PC-9 (cell line): ENCODE results near the gene NDNF. TPM values are rescaled to one million over a fixed set of nuclear protein-coding genes. Genes with fewer than 3 reads are reported as not detected.
A peak's percentile ranks its signal among the peaks of the same experiment; 100 is the strongest.

Experiments
- BruUV-seq: library from RNA; stranded (reverse); fragments of 400-500 nt; replicated peaks from 2 replicates; lab custom pipeline; 2021; lab: Mats Ljungman, UMichigan
- CTCF ChIA-PET: fragments of 300-600 bp; sonication (Branson Sonifier 250); formaldehyde crosslinking; loops from one replicate; lab custom pipeline; 2022; ENCODE audit warnings: antibody characterized with exemption; lab: Charles Lee
- POLR2A ChIA-PET: fragments of 300-600 bp; sonication (Branson Sonifier 250); formaldehyde crosslinking; loops from one replicate; lab custom pipeline; 2022; ENCODE audit warnings: antibody characterized with exemption; ENCODE audit not compliant: unreplicated experiment; lab: Charles Lee
- DNase-seq, 2 experiments: peaks; one replicate each; pipeline versions ENCODE4 v3.0.0 to v3.0.0-alpha.2; 2015 to 2022; ENCODE audit warnings: mixed read lengths in 1 of 2
- H2AFZ ChIP-seq: fragments of 200-600 bp; sonication (generic); 2 replicates; pipeline ENCODE4 v1.8.1; 2017; ENCODE audit warnings: antibody characterized with exemption
- H3F3A ChIP-seq: fragments of 200-600 bp; sonication (generic); 2 replicates; pipeline ENCODE4 v1.8.1; 2017; ENCODE audit warnings: antibody characterized with exemption, mild to moderate bottlenecking, low read depth; ENCODE audit not compliant: insufficient read depth
- H3K27ac ChIP-seq: fragments of 200-600 bp; sonication (generic); 2 replicates; pipeline ENCODE4 v1.6.1; 2016; ENCODE audit warnings: mixed run types
- H3K27me3 ChIP-seq: fragments of 200-600 bp; sonication (generic); 2 replicates; pipeline ENCODE4 v1.6.1; 2016; ENCODE audit warnings: low read depth, mixed run types; ENCODE audit not compliant: insufficient read depth
- H3K36me3 ChIP-seq: fragments of 200-600 bp; sonication (generic); 2 replicates; pipeline ENCODE4 v1.6.1; 2016; ENCODE audit warnings: low read depth, mixed run types
- H3K4me1 ChIP-seq: fragments of 200-600 bp; sonication (generic); replicated peaks from 2 replicates; pipeline ENCODE4 v1.6.1; 2016; ENCODE audit warnings: mixed run types; ENCODE audit not compliant: insufficient read depth
- H3K4me2 ChIP-seq: fragments of 200-600 bp; sonication (generic); 2 replicates; pipeline ENCODE4 v1.6.1; 2017; ENCODE audit warnings: mixed run types
- H3K4me3 ChIP-seq: fragments of 200-600 bp; sonication (generic); 2 replicates; pipeline ENCODE4 v1.6.1; 2016; ENCODE audit warnings: mixed run types
- H3K79me2 ChIP-seq: fragments of 200-600 bp; sonication (generic); 2 replicates; pipeline ENCODE4 v1.6.1; 2017; ENCODE audit warnings: low read depth, mixed run types
- H3K9me2 ChIP-seq: fragments of 200-600 bp; sonication (generic); 2 replicates; pipeline ENCODE4 v1.8.1; 2017; ENCODE audit warnings: mild to moderate bottlenecking; ENCODE audit not compliant: insufficient read depth
- H3K9me3 ChIP-seq: fragments of 200-600 bp; sonication (generic); 2 replicates; pipeline ENCODE4 v1.8.1; 2016; ENCODE audit warnings: low read depth; ENCODE audit not compliant: insufficient read depth
- H4K20me1 ChIP-seq: fragments of 200-600 bp; sonication (generic); 2 replicates; pipeline ENCODE4 v1.8.1; 2017; ENCODE audit not compliant: insufficient read depth
- EZH2 ChIP-seq: fragments of 200-600 bp; sonication (generic); IDR thresholded peaks from 2 replicates; pipeline ENCODE4 v1.8.0; 2017; ENCODE audit warnings: antibody characterized with exemption, low read depth
- intact Hi-C: fragments of 100-400 bp; cut with micrococcal nuclease; formaldehyde crosslinking; loops from one replicate; pipeline ENCODE4 v1.10.0; 2022; ENCODE audit not compliant: unreplicated experiment
- total RNA-seq: library from RNA; stranded (reverse); gene quantifications from 2 replicates; pipeline ENCODE4 v1.2.3, GENCODE V29; 2021
- TF ChIP-seq, protein P1 (sequence below): fragments of 200-600 bp; sonication (generic); conservative IDR thresholded peaks from 2 replicates; pipeline ENCODE4 v1.6.1; 2017; ENCODE audit warnings: mixed run types, antibody characterized with exemption, mild to moderate bottlenecking, moderate library complexity

NDNF gene
- total RNA-seq, 1 experiment from 2014 or later = not detected

DNA sequence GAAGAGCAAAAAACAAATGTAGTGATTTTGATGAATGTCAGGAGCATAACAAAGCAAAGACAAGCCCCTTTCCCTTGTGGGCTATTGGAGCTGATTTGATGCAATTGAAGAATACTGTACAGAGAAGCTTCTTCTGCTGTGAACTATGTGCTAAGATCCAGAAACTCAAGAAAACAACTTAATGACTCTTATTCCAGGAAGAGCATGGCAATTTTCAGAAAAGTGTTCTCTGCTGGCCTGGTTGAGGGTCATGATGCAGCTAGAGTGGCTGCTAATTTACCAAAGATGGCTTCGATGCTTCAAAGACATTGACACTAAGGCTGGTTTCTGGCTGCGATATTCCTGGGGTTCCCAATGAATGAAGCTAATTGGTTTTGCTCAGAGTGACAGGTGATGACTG is 46.0 kb upstream of the NDNF start:
- Histone ChIP-seq H3K27me3 (no peaks in the 10 kb centered on the region), H3K4me2 (no peak overlapping the region), H3K79me2 (no peaks in the 10 kb centered on the region), H3F3A (no peaks in the 10 kb centered on the region), H3K36me3 (no peaks in the 10 kb centered on the region), H3K9me2 (peaks cover 5% of the 10 kb centered on the region; the same call in 1 of the 2 replicates), H3K9me3 (no peaks in the 10 kb centered on the region), H3K4me3 (no peak overlapping the region), H2AFZ (peak overlapping the region; percentile 66; the same call in 1 of the 2 replicates), H4K20me1 (no peaks in the 10 kb centered on the region), H3K4me1 (no peaks in the 10 kb centered on the region), H3K27ac (no peak overlapping the region)
- CTCF ChIA-PET = no interaction called here
- POLR2A ChIA-PET = no interaction called here
- intact Hi-C loops = no loop called here
- DNase-seq = no peak
- no TSS peak for BruUV-seq
- TF ChIP-seq EZH2 = no peak
- TF ChIP-seq, protein P1, sequence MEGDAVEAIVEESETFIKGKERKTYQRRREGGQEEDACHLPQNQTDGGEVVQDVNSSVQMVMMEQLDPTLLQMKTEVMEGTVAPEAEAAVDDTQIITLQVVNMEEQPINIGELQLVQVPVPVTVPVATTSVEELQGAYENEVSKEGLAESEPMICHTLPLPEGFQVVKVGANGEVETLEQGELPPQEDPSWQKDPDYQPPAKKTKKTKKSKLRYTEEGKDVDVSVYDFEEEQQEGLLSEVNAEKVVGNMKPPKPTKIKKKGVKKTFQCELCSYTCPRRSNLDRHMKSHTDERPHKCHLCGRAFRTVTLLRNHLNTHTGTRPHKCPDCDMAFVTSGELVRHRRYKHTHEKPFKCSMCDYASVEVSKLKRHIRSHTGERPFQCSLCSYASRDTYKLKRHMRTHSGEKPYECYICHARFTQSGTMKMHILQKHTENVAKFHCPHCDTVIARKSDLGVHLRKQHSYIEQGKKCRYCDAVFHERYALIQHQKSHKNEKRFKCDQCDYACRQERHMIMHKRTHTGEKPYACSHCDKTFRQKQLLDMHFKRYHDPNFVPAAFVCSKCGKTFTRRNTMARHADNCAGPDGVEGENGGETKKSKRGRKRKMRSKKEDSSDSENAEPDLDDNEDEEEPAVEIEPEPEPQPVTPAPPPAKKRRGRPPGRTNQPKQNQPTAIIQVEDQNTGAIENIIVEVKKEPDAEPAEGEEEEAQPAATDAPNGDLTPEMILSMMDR = no peak

DNA sequence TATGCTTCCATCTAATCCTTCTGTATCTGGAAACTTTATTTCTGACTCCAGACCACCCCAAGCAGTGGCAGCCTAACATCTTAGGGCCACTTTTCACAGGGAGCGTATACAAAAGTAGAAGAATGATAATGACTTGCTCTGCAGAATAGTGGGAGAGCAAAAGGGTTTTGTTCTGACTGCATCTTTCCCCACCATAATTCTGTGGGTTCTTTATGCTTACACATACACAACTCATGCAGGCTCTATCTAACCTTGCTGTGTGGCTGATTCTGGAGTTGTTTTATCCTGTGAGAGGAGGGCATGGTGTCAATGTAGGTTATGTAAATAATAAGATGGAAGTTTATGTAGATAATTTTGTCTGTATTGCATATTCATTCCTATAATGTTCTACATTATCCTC is 42.4 kb upstream of the NDNF start:
- H3K27me3 ChIP-seq = no peaks in the 10 kb centered on the region
- no peaks in the 10 kb centered on the region for H3K9me2 ChIP-seq
- H3F3A ChIP-seq = no peaks in the 10 kb centered on the region
- H3K4me2 ChIP-seq = no peak overlapping the region
- ChIA-PET POLR2A (no interaction called here), CTCF (no interaction called here)
- intact Hi-C loops = no loop called here
- no TSS peak for BruUV-seq
- H3K79me2 ChIP-seq = no peaks in the 10 kb centered on the region
- H2AFZ ChIP-seq = peak overlapping the region; percentile 57; the same call in 1 of the 2 replicates
- H3K36me3 ChIP-seq = no peaks in the 10 kb centered on the region
- TF ChIP-seq EZH2 = no peak
- TF ChIP-seq, protein P1 = no peak
- no peak overlapping the region for H3K4me3 ChIP-seq
- H3K27ac ChIP-seq = no peak overlapping the region
- H3K9me3 ChIP-seq = no peaks in the 10 kb centered on the region
- H4K20me1 ChIP-seq = no peaks in the 10 kb centered on the region
- no peaks in the 10 kb centered on the region for H3K4me1 ChIP-seq
- DNase-seq = no peak

DNA sequence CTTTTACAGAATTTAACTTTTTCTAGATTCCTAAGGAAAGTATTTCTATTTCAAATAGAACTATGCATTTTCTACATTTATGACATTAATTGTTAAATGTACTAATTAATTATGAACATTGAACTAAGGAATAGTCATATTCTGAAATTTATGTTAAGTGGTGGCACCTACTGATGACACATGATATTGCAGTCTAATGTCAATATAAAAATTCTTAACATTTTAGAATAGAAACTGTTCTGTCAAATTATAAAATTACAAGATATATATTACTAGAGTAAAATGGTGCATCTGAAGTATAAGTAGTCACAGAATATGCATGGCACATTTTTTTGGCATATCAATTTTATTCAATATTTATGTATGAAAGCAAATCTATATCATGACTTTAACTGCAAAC is 40.2 kb upstream of the NDNF start:
- Histone ChIP-seq H3K27me3 (no peaks in the 10 kb centered on the region), H3K4me3 (no peak overlapping the region), H3K4me2 (no peak overlapping the region), H2AFZ (no peak overlapping the region), H4K20me1 (no peaks in the 10 kb centered on the region), H3F3A (no peaks in the 10 kb centered on the region), H3K36me3 (no peaks in the 10 kb centered on the region), H3K79me2 (no peaks in the 10 kb centered on the region), H3K4me1 (no peaks in the 10 kb centered on the region), H3K9me3 (no peaks in the 10 kb centered on the region), H3K9me2 (no peaks in the 10 kb centered on the region), H3K27ac (no peak overlapping the region)
- TF ChIP-seq, protein P1 = peak; percentile 74
- TF ChIP-seq EZH2 = no peak
- DNase-seq = no peak
- no TSS peak for BruUV-seq
- ChIA-PET CTCF (no interaction called here), POLR2A (no interaction called here)
- intact Hi-C loops = no loop called here
